NB4 (cell line): ENCODE data around the gene EMP1.

Source experiments
- CTCF ChIP-seq: IDR thresholded peaks from one replicate; pipeline ENCODE4 v1.5.1; 2012; ENCODE audit warnings: low read depth, low read length
- MAX ChIP-seq: IDR thresholded peaks from 2 replicates; pipeline ENCODE4 v1.6.1; 2011; ENCODE audit warnings: low read depth, low read length
- MYC ChIP-seq: IDR thresholded peaks from 2 replicates; pipeline ENCODE4 v1.6.1; 2011; ENCODE audit warnings: low read depth, low read length
- POLR2A ChIP-seq: IDR thresholded peaks from 2 replicates; pipeline ENCODE4 v1.6.1; 2011; ENCODE audit warnings: mild to moderate bottlenecking; ENCODE audit not compliant: insufficient read length; ENCODE audit errors: extremely low read depth

GRCh38 chr12:13156277-13156676 is 40.2 kb upstream of the EMP1 start:
- TF ChIP-seq CTCF (no peak), POLR2A (no peak), MAX (0 out of 2 replicates have a peak, but pooled peaks have one; percentile 19), MYC (no peak)
